ENCODE results near the gene FCF1.
"Not testable (repeated sequence)": the region's sequence is repeated elsewhere in the genome, so short reads cannot be mapped to it uniquely, and the experiment has no call there.

FCF1 gene

GRCh38 chr14:74702293-74702692, 10.7 kb upstream of the FCF1 start:
- no peak for DNase-seq (ENCODE audit: low read depth)

GRCh38 chr14:74703043-74703442, 9.9 kb upstream of the FCF1 start:
- no peak for DNase-seq (ENCODE audit: low read depth)

- DNase-seq (ENCODE audit: low read depth): no peak
Measured at GRCh38 chr14:74704656-74705055, 8.3 kb upstream of the FCF1 start.

- DNase-seq (ENCODE audit: low read depth): no peak
Measured at GRCh38 chr14:74705613-74706500, 7.1 kb upstream of the FCF1 start.

- DNase-seq (ENCODE audit: low read depth): no peak
Measured at GRCh38 chr14:74710480-74710879, 2.5 kb upstream of the FCF1 start.

- DNase-seq (ENCODE audit: low read depth): no peak
Measured at GRCh38 chr14:74711651-74712050, 1.3 kb upstream of the FCF1 start.

- no peak for DNase-seq (ENCODE audit: low read depth)
Measured at GRCh38 chr14:74713395-74713735, 421 bp downstream of the FCF1 start.

GRCh38 chr14:74720526-74720925, 7.6 kb downstream of the FCF1 start:
- DNase-seq (ENCODE audit: low read depth): no peak

- DNase-seq (ENCODE audit: low read depth): no peak
Measured at GRCh38 chr14:74723134-74723533, 10.2 kb downstream of the FCF1 start.

- DNase-seq (ENCODE audit: low read depth): no peak
Measured at GRCh38 chr14:74732387-74732786, 19.4 kb downstream of the FCF1 start.

- no peak for DNase-seq (ENCODE audit: low read depth)
Measured at GRCh38 chr14:74733221-74733620, 20.3 kb downstream of the FCF1 start.

GRCh38 chr14:74735125-74735524, 22.2 kb downstream of the FCF1 start:
- no peak for DNase-seq (ENCODE audit: low read depth)

- no peak for DNase-seq (ENCODE audit: low read depth)
Measured at GRCh38 chr14:74737753-74738325, 24.9 kb downstream of the FCF1 start.

- DNase-seq (ENCODE audit: low read depth): no peak
Measured at GRCh38 chr14:74739293-74740030, 26.5 kb downstream of the FCF1 start.

- DNase-seq (ENCODE audit: low read depth): no peak
Measured at GRCh38 chr14:74747237-74747636, 34.3 kb downstream of the FCF1 start.

- no peak for DNase-seq (ENCODE audit: low read depth)
Measured at GRCh38 chr14:74754157-74754556, 41.2 kb downstream of the FCF1 start.

- DNase-seq (ENCODE audit: low read depth): no peak
Measured at GRCh38 chr14:74754899-74755298, 42.0 kb downstream of the FCF1 start.

GRCh38 chr14:74756326-74756725, 43.4 kb downstream of the FCF1 start:
- DNase-seq (ENCODE audit: low read depth): no peak

- DNase-seq (ENCODE audit: low read depth): not testable (repeated sequence)
Measured at GRCh38 chr14:74758505-74758904, 45.6 kb downstream of the FCF1 start.

GRCh38 chr14:74762917-74763802, 50.2 kb downstream of the FCF1 start, which contains the start of gene YLPM1:
Gene YLPM1, plus strand, starts transcription at chr14:74763316. Its CDS starts 174 bp downstream, at chr14:74763490.
- peak; percentile 92 for DNase-seq (ENCODE audit: low read depth)

GRCh38 chr14:74763803-74764531, 51.0 kb downstream of the FCF1 start:
- DNase-seq (ENCODE audit: low read depth): no peak
